HG03342 (cell line): ENCODE measurements around the gene C1orf35.
"Not testable (repeated sequence)": the region's sequence is repeated elsewhere in the genome, so short reads cannot be mapped to it uniquely, and the experiment has no call there.

Source experiments
- ATAC-seq: cut with Tn5 transposase; IDR thresholded peaks from one replicate; pipeline ENCODE4 v1.9.1; 2021; ENCODE audit warnings: mild to moderate bottlenecking, moderate library complexity; ENCODE audit not compliant: unreplicated experiment

The C1orf35 gene

GRCh38 chr1:228142701-228143136 is 39.6 kb upstream of the C1orf35 start:
- ATAC-seq, result no peak

GRCh38 chr1:228142155-228142691 is 39.1 kb upstream of the C1orf35 start:
- ATAC-seq, result no peak

- ATAC-seq, result no peak
Measured at GRCh38 chr1:228141226-228142044, 38.3 kb upstream of the C1orf35 start.

GRCh38 chr1:228140724-228141225 is 37.6 kb upstream of the C1orf35 start:
- no peak for ATAC-seq

GRCh38 chr1:228139931-228140723 is 37.0 kb upstream of the C1orf35 start, which contains the start of gene GUK1:
Gene GUK1 (plus strand): TSS chr1:228140279. CDS start chr1:228140303, 24 bp downstream.
- ATAC-seq, result peak; percentile 89

GRCh38 chr1:228139406-228139930 is 36.3 kb upstream of the C1orf35 start:
- ATAC-seq, result no peak

- ATAC-seq, result no peak
Measured at GRCh38 chr1:228136901-228137300, 33.8 kb upstream of the C1orf35 start.

GRCh38 chr1:228134591-228134990 is 31.5 kb upstream of the C1orf35 start:
- no peak for ATAC-seq

GRCh38 chr1:228131766-228132165 is 28.6 kb upstream of the C1orf35 start:
- no peak for ATAC-seq

GRCh38 chr1:228125185-228125584 is 22.1 kb upstream of the C1orf35 start:
- ATAC-seq, result no peak

- no peak for ATAC-seq
Measured at GRCh38 chr1:228123505-228123904, 20.4 kb upstream of the C1orf35 start.

GRCh38 chr1:228122921-228123441 is 19.9 kb upstream of the C1orf35 start:
- no peak for ATAC-seq

GRCh38 chr1:228120857-228121489 is 17.8 kb upstream of the C1orf35 start:
- ATAC-seq, result no peak

GRCh38 chr1:228120351-228120750 is 17.2 kb upstream of the C1orf35 start:
- no peak for ATAC-seq

- ATAC-seq, result no peak
Measured at GRCh38 chr1:228118040-228118439, 14.9 kb upstream of the C1orf35 start.

- ATAC-seq, result no peak
Measured at GRCh38 chr1:228117335-228117734, 14.2 kb upstream of the C1orf35 start.

GRCh38 chr1:228114827-228115226 is 11.7 kb upstream of the C1orf35 start:
- ATAC-seq, result no peak

GRCh38 chr1:228112617-228113016 is 9.5 kb upstream of the C1orf35 start:
- ATAC-seq, result no peak

GRCh38 chr1:228112167-228112566 is 9.0 kb upstream of the C1orf35 start:
- ATAC-seq, result no peak

GRCh38 chr1:228111315-228111714 is 8.2 kb upstream of the C1orf35 start:
- not testable (repeated sequence) for ATAC-seq
